A549 (cell line): ENCODE results near the gene LCN12. TPM values are rescaled to one million over a fixed set of nuclear protein-coding genes. Genes with fewer than 3 reads are reported as not detected.

Experiments used
- ATAC-seq, 2 experiments: fragments of 200-7000 bp in 1 of 2; fragments of >200 bp in 1 of 2; cut with Nextera tagmentation in 1 of 2; cut with Tn5 transposase in 1 of 2; 3 replicates each; pipeline versions ENCODE4 v1.8.0 to v1.9.1; 2018 to 2020; ENCODE audit warnings: mild to moderate bottlenecking in 1 of 2, moderate library complexity in 1 of 2
- CTCF ChIA-PET: fragments of 300-600 bp; sonication (Branson Sonifier 250); formaldehyde crosslinking; extraction: SDS; loops from one replicate; lab custom pipeline; 2021; ENCODE audit warnings: antibody characterized with exemption, inconsistent platforms; lab: Yijun Ruan, JAX
- POLR2A ChIA-PET: fragments of 350-600 bp; formaldehyde crosslinking; extraction: SDS; loops from one replicate; lab custom pipeline; 2021; ENCODE audit warnings: antibody characterized with exemption, inconsistent platforms; lab: Yijun Ruan, JAX
- DNase-seq, 2 experiments: peaks; one replicate each; pipeline versions ENCODE4 v3.0.0 to v3.0.0-alpha.2; 2011 to 2016; ENCODE audit warnings: low read depth in 1 of 2, low spot score in 1 of 2
- FAIRE-seq: peaks from 2 replicates; lab custom pipeline; 2011; peaks lifted over from hg19 to GRCh38; lab: Jason Lieb, UNC
- H3K27ac ChIP-seq, 2 experiments: fragments of >200 bp; sonication (Bioruptor Twin); formaldehyde crosslinking; 3 replicates each; pipeline ENCODE4 v1.5.1; 2016 to 2017
- H3K4me1 ChIP-seq: fragments of >200 bp; sonication (Bioruptor Twin); formaldehyde crosslinking; 3 replicates; pipeline ENCODE4 v1.6.1; 2016
- H3K4me2 ChIP-seq: fragments of >200 bp; sonication (Bioruptor Twin); formaldehyde crosslinking; 3 replicates; pipeline ENCODE4 v1.6.1; 2016
- H3K4me3 ChIP-seq: fragments of >200 bp; sonication (Bioruptor Twin); formaldehyde crosslinking; 3 replicates; pipeline ENCODE4 v1.5.1; 2016
- H3K9me3 ChIP-seq: fragments of >200 bp; sonication (Bioruptor Twin); formaldehyde crosslinking; 3 replicates; pipeline ENCODE4 v1.6.1; 2016
- BCL3 ChIP-seq: fragments of >200 bp; sonication (Bioruptor Twin); formaldehyde crosslinking; IDR thresholded peaks from 3 replicates; pipeline ENCODE4 v1.6.1; 2016
- EHF ChIP-seq: fragments of 250-450 bp; sonication (Bioruptor Pico); IDR thresholded peaks from 2 replicates; pipeline ENCODE4 v1.5.0; 2020; ENCODE audit warnings: mild to moderate bottlenecking
- EP300 ChIP-seq, 2 experiments: fragments of >200 bp; sonication (Bioruptor Twin); formaldehyde crosslinking; IDR thresholded peaks; 2 replicates in 1 of 2; 3 replicates in 1 of 2; pipeline ENCODE4 v1.6.1; 2016 to 2017
- FOSB ChIP-seq: fragments of 250-450 bp; sonication (Bioruptor Pico); IDR thresholded peaks from 2 replicates; pipeline ENCODE4 v1.5.0; 2020; ENCODE audit warnings: mild to moderate bottlenecking, moderate library complexity
- FOSL2 ChIP-seq, 2 experiments: fragments of 450-650 bp in 1 of 2; fragments of >200 bp in 1 of 2; sonication (Bioruptor Twin) in 1 of 2; formaldehyde crosslinking; IDR thresholded peaks; 2 replicates each; pipeline versions ENCODE4 v1.5.0 to v1.6.1; 2016 to 2020; ENCODE audit warnings: mild to moderate bottlenecking in 1 of 2, moderate library complexity in 1 of 2
- FOXS1 ChIP-seq: fragments of 250-450 bp; sonication (Bioruptor Pico); IDR thresholded peaks from 2 replicates; pipeline ENCODE4 v1.5.0; 2020; ENCODE audit warnings: mild to moderate bottlenecking, moderate library complexity
- GATA3 ChIP-seq: IDR thresholded peaks from 2 replicates; pipeline ENCODE4 v1.6.1; 2012; ENCODE audit warnings: borderline replicate concordance
- HDAC2 ChIP-seq: fragments of 200-600 bp; sonication (generic); IDR thresholded peaks from 2 replicates; pipeline ENCODE4 v1.6.1; 2016
- HES2 ChIP-seq: fragments of >200 bp; sonication (Bioruptor Twin); formaldehyde crosslinking; IDR thresholded peaks from 2 replicates; pipeline ENCODE4 v1.6.1; 2016
- HOXA7 ChIP-seq: fragments of 250-450 bp; sonication (Bioruptor Pico); IDR thresholded peaks from 2 replicates; pipeline ENCODE4 v1.5.0; 2020; ENCODE audit warnings: mild to moderate bottlenecking, moderate library complexity
- HOXB13 ChIP-seq: fragments of 250-450 bp; sonication (Bioruptor Pico); IDR thresholded peaks from 2 replicates; pipeline ENCODE4 v1.5.0; 2020; ENCODE audit warnings: low read depth, mild to moderate bottlenecking, moderate library complexity
- HOXB5 ChIP-seq: fragments of 250-450 bp; sonication (Bioruptor Pico); IDR thresholded peaks from 2 replicates; pipeline ENCODE4 v1.5.0; 2020; ENCODE audit warnings: mild to moderate bottlenecking, moderate library complexity
- JUN ChIP-seq, 2 experiments: fragments of >200 bp; sonication (Bioruptor Twin); formaldehyde crosslinking; IDR thresholded peaks; 2 replicates in 1 of 2; 3 replicates in 1 of 2; pipeline ENCODE4 v1.6.1; 2016 to 2017
- MAFK ChIP-seq: fragments of 450-650 bp; IDR thresholded peaks from 2 replicates; pipeline ENCODE4 v1.6.1; 2014; ENCODE audit not compliant: partially characterized antibody
- MAZ ChIP-seq: fragments of 150-350 bp; IDR thresholded peaks from 2 replicates; pipeline ENCODE4 v1.6.1; 2014; ENCODE audit warnings: antibody characterized with exemption, low read depth, low read length, borderline replicate concordance
- MYC ChIP-seq: IDR thresholded peaks from 2 replicates; pipeline ENCODE4 v1.6.1; 2012; ENCODE audit warnings: mild to moderate bottlenecking, inconsistent platforms, low read length, improper control_type of control experiment, borderline replicate concordance
- POLR2A ChIP-seq: IDR thresholded peaks from 2 replicates; pipeline ENCODE4 v1.6.1; 2012; ENCODE audit warnings: mild to moderate bottlenecking, low read length
- RARB ChIP-seq: fragments of 250-450 bp; sonication (Bioruptor Pico); IDR thresholded peaks from 2 replicates; pipeline ENCODE4 v1.8.0; 2021; ENCODE audit warnings: mild to moderate bottlenecking, moderate library complexity
- RFX5 ChIP-seq: fragments of 450-650 bp; IDR thresholded peaks from 2 replicates; pipeline ENCODE4 v1.7.1; 2014; ENCODE audit warnings: antibody characterized with exemption, mild to moderate bottlenecking, moderate library complexity
- TP53 ChIP-seq: fragments of 250-450 bp; sonication (Bioruptor Pico); IDR thresholded peaks from 2 replicates; pipeline ENCODE4 v1.5.0; 2021; ENCODE audit warnings: mild to moderate bottlenecking, moderate library complexity
- ZC3H11A ChIP-seq: fragments of 450-650 bp; IDR thresholded peaks from 2 replicates; pipeline ENCODE4 v1.6.1; 2014; ENCODE audit warnings: antibody characterized with exemption, mild to moderate bottlenecking
- ZSCAN20 ChIP-seq: fragments of 250-450 bp; sonication (Bioruptor Pico); IDR thresholded peaks from 2 replicates; pipeline ENCODE4 v1.8.0; 2022; ENCODE audit warnings: mild to moderate bottlenecking, moderate library complexity
- WGBS: methylation state at CpG from one replicate; pipeline ENCODE4 v1.1.6; 2017; ENCODE audit errors: missing lambda C conversion rate; 5-methylcytosine and 5-hydroxymethylcytosine counted together
- polyA minus RNA-seq: library from RNA; depleted of rRNA, polyadenylated mRNA; stranded (reverse); fragments of >200 nt; gene quantifications from 2 replicates; pipeline ENCODE4 v1.2.3, GENCODE V29; 2011; rRNA and poly(A)+ RNA removed
- polyA plus RNA-seq, 4 experiments: library from polyadenylated mRNA; depleted of rRNA in 3 of 4; stranded (reverse); fragments of >200 nt; fragmentation: RNase III in 1 of 4; extraction: RNeasy Plus Mini Kit Qiagen cat#74134 plus additional on column Dnase treatment in 1 of 4; gene quantifications; 2 replicates in 3 of 4; 3 replicates in 1 of 4; pipeline ENCODE4 v1.2.3, GENCODE V29; 2011 to 2017
- TF ChIP-seq, protein P1 (sequence below): fragments of 250-450 bp; sonication (Bioruptor Pico); IDR thresholded peaks from 2 replicates; pipeline ENCODE4 v1.5.0; 2020; ENCODE audit warnings: low read depth, mild to moderate bottlenecking, moderate library complexity
- TF ChIP-seq, protein P2 (sequence below): IDR thresholded peaks from 2 replicates; pipeline ENCODE4 v1.6.1; 2012
- TF ChIP-seq, protein P3 (sequence below): fragments of 250-450 bp; sonication (Bioruptor Pico); IDR thresholded peaks from 2 replicates; pipeline ENCODE4 v1.5.0; 2021; ENCODE audit warnings: mild to moderate bottlenecking, moderate library complexity, borderline replicate concordance

LCN12 gene, protein sequence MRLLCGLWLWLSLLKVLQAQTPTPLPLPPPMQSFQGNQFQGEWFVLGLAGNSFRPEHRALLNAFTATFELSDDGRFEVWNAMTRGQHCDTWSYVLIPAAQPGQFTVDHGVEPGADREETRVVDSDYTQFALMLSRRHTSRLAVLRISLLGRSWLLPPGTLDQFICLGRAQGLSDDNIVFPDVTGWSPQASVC
- polyA plus RNA-seq (2011; rRNA removed) = 0.74 and 1.8 TPM in 2 replicates
- polyA plus RNA-seq (2012; cell fraction: cytosol; rRNA removed) = 1.2 and 1.4 TPM in 2 replicates
- 24.8 and 36.0 TPM in 2 replicates for polyA plus RNA-seq (2012; cell fraction: nucleus; rRNA removed)
- polyA plus RNA-seq (2017; fragmentation: RNase III; extraction: RNeasy Plus Mini Kit Qiagen cat#74134 plus additional on column Dnase treatment) = 2.8 to 3.6 TPM (median 3.0 TPM) in 3 replicates
- polyA minus RNA-seq = 0.70 and 0.88 TPM in 2 replicates

GRCh38 chr9:136951541-136952320, at the start of gene LCN12:
Gene LCN12, plus strand, starts transcription at chr9:136952273. Its CDS starts 55 bp downstream, at chr9:136952328.
- H3K4me2 ChIP-seq = no peak within 1 kb of the TSS
- DNase-seq = no peak
- ChIA-PET CTCF (interaction anchor here (1.5 to 11.3 kb wide), 2 partner anchors 80 to 116 kb away, joined by 4 to 282 read pairs; partner anchors contain the start of genes ABCA2 and FUT7), POLR2A (interaction anchor here (1.0 kb wide), 1 partner anchor 40 kb away, joined by 4 read pairs; the partner anchor contains the start of gene PAXX)
- ATAC-seq = no peak
- H3K4me3 ChIP-seq = no peak within 1 kb of the TSS
- no peaks in the 10 kb centered on the region for H3K9me3 ChIP-seq
- peak within 1 kb of the TSS in 1 of 2 experiments; percentile 98; a peak in 3 of 6 replicates for H3K27ac ChIP-seq
- H3K4me1 ChIP-seq = peaks cover 31% of the 10 kb centered on the region
- WGBS = 86% methylated on average over 7 of the region's 14 CpGs
- TF ChIP-seq RFX5 = no peak
- no peak for FAIRE-seq

DNA sequence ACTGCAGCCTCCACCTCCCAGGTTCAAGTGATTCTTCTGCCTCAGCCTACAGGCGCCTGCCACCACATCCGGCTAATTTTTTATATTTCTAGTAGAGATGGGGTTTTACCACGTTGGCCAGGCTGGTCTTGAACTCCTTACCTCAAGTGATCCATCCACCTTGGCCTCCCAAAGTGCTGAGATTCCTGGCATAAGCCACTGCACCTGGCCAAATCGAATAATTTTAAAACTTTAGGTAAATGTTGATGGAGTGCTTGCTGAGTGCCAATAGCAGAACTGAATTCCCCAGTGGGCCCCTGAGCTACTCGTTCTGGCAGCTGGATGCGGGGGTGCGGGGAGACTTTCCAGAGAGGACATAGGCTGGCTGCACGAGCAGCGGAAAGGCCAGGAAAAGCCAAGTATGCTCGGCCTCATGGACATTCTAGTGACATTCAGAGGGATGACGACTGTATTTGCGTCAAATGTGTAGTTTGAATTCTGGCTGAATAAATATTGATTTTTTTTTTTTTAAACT, 49.0 kb upstream of the LCN12 start:
- peak overlapping the region; percentile 96 for H3K27ac ChIP-seq
- H3K4me2 ChIP-seq = peak overlapping the region; percentile 81
- 0 out of 3 replicates have a peak overlapping the region, but pooled peaks have one; percentile 2 for H3K4me3 ChIP-seq
- ChIA-PET POLR2A (interaction anchor here (0.9 to 4.2 kb wide), 10 partner anchors 9 to 132 kb away, joined by 3 to 108 read pairs (median 6); partner anchors contain the start of genes EDF1, FBXW5, PAXX and TRAF2), CTCF (interaction anchor here (0.8 to 10.7 kb wide), 8 partner anchors 11 to 126 kb away, joined by 3 to 139 read pairs (median 6); partner anchors contain the start of genes C8G and TRAF2)
- ATAC-seq (peak; percentile 7 to 39; a peak in 3 of 6 replicates), FAIRE-seq (no peak), DNase-seq (peak; percentile 49 to 92)
- H3K9me3 ChIP-seq = no peaks in the 10 kb centered on the region
- H3K4me1 ChIP-seq = peaks cover 73% of the 10 kb centered on the region
- WGBS = 2% methylated on average over 12 of the region's 12 CpGs
- TF ChIP-seq HES2 (no peak), BCL3 (no peak), HOXB5 (peak; percentile 75; the same call in 1 of the 2 replicates), TP53 (CRISPR knock-in tag) (peak; percentile 82; the same call in 1 of the 2 replicates), HOXB13 (CRISPR knock-in tag) (peak; percentile 79), MAZ (no peak), HDAC2 (no peak), HOXA7 (CRISPR knock-in tag) (0 out of 2 replicates have a peak, but pooled peaks have one; percentile 54), RARB (CRISPR knock-in tag) (peak; percentile 27; the same call in 1 of the 2 replicates), FOSL2 (IDR thresholded peaks at IDR 0.05) (no peak), FOSL2 (CRISPR knock-in tag; IDR thresholded peaks at IDR 0.05) (0 out of 2 replicates have a peak, but pooled peaks have one; percentile 20), JUN (IDR thresholded peaks at IDR 0.05) (peak; percentile 51 to 54; a peak in 1 of 5 replicates), FOXS1 (peak; percentile 69), FOSB (CRISPR knock-in tag) (peak; percentile 65; the same call in 1 of the 2 replicates), GATA3 (peak; percentile 77; the same call in 1 of the 2 replicates), ZSCAN20 (CRISPR knock-in tag) (peak; percentile 28; the same call in 1 of the 2 replicates), POLR2A (no peak), MAFK (no peak), MYC (peak; percentile 69; the same call in 1 of the 2 replicates), EP300 (IDR thresholded peaks at IDR 0.05) (peak; percentile 59 to 79; a peak in 2 of 5 replicates), ZC3H11A (no peak), EHF (CRISPR knock-in tag) (peak; percentile 77)
- TF ChIP-seq, protein P1, sequence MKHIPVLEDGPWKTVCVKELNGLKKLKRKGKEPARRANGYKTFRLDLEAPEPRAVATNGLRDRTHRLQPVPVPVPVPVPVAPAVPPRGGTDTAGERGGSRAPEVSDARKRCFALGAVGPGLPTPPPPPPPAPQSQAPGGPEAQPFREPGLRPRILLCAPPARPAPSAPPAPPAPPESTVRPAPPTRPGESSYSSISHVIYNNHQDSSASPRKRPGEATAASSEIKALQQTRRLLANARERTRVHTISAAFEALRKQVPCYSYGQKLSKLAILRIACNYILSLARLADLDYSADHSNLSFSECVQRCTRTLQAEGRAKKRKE = peak; percentile 71; the same call in 1 of the 2 replicates
- TF ChIP-seq, protein P2, sequence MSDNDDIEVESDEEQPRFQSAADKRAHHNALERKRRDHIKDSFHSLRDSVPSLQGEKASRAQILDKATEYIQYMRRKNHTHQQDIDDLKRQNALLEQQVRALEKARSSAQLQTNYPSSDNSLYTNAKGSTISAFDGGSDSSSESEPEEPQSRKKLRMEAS = peak; percentile 89
- TF ChIP-seq, protein P3, sequence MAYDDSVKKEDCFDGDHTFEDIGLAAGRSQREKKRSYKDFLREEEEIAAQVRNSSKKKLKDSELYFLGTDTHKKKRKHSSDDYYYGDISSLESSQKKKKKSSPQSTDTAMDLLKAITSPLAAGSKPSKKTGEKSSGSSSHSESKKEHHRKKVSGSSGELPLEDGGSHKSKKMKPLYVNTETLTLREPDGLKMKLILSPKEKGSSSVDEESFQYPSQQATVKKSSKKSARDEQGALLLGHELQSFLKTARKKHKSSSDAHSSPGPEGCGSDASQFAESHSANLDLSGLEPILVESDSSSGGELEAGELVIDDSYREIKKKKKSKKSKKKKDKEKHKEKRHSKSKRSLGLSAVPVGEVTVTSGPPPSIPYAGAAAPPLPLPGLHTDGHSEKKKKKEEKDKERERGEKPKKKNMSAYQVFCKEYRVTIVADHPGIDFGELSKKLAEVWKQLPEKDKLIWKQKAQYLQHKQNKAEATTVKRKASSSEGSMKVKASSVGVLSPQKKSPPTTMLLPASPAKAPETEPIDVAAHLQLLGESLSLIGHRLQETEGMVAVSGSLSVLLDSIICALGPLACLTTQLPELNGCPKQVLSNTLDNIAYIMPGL (CRISPR knock-in tag) = no peak
